H9 (cell line): Measurements from ENCODE around the gene YTHDC2. TPM values are rescaled to one million over a fixed set of nuclear protein-coding genes. Genes with fewer than 3 reads are reported as not detected.

Experiments used
- DNase-seq: peaks from one replicate; pipeline ENCODE4 v3.0.0-alpha.2; 2017
- H2AFZ ChIP-seq: one replicate; pipeline ENCODE4 v1.6.1; 2013; ENCODE audit warnings: mild to moderate bottlenecking, low read length, control low read depth, moderate library complexity
- H2AK5ac ChIP-seq: 2 replicates; pipeline ENCODE4 v1.6.1; 2013; ENCODE audit warnings: low read length, control low read depth, mixed read lengths; ENCODE audit not compliant: insufficient read length
- H2BK120ac ChIP-seq: one replicate; pipeline ENCODE4 v1.6.1; 2013; ENCODE audit warnings: low read depth, mild to moderate bottlenecking, low read length, control low read depth, inconsistent platforms; ENCODE audit not compliant: poor library complexity, severe bottlenecking
- H2BK12ac ChIP-seq: 2 replicates; pipeline ENCODE4 v1.6.1; 2013; ENCODE audit warnings: low read length, control low read depth, mixed read lengths, low read depth; ENCODE audit not compliant: insufficient read length
- H2BK15ac ChIP-seq: 2 replicates; pipeline ENCODE4 v1.6.1; 2013; ENCODE audit warnings: low read depth, low read length, control low read depth
- H2BK20ac ChIP-seq: one replicate; pipeline ENCODE4 v1.6.1; 2013; ENCODE audit warnings: low read depth, mild to moderate bottlenecking, low read length, control low read depth, inconsistent platforms; ENCODE audit not compliant: poor library complexity, severe bottlenecking
- H2BK5ac ChIP-seq: 2 replicates; pipeline ENCODE4 v1.6.1; 2013; ENCODE audit warnings: low read length, control low read depth, mixed read lengths; ENCODE audit not compliant: insufficient read length
- H3K14ac ChIP-seq: 2 replicates; pipeline ENCODE4 v1.6.1; 2013; ENCODE audit warnings: low read length, control low read depth; ENCODE audit not compliant: insufficient read depth
- H3K18ac ChIP-seq: 2 replicates; pipeline ENCODE4 v1.6.1; 2013; ENCODE audit warnings: low read depth, mild to moderate bottlenecking, mixed read lengths, low read length, control low read depth; ENCODE audit not compliant: insufficient read length
- H3K23ac ChIP-seq: 2 replicates; pipeline ENCODE4 v1.6.1; 2013; ENCODE audit warnings: low read length, control low read depth, mixed read lengths, low read depth; ENCODE audit not compliant: insufficient read length
- H3K23me2 ChIP-seq: 2 replicates; pipeline ENCODE4 v1.6.1; 2013; ENCODE audit warnings: low read depth, mild to moderate bottlenecking, mixed read lengths, low read length, control low read depth; ENCODE audit not compliant: insufficient read length, poor library complexity, severe bottlenecking
- H3K27ac ChIP-seq: 2 replicates; pipeline ENCODE4 v1.5.1; 2013; ENCODE audit warnings: low read length, control low read depth, mixed read lengths, low read depth; ENCODE audit not compliant: insufficient read length
- H3K27me3 ChIP-seq: 2 replicates; pipeline ENCODE4 v1.6.1; 2013; ENCODE audit warnings: low read length, control low read depth, inconsistent platforms; ENCODE audit not compliant: insufficient read depth
- H3K4ac ChIP-seq: 2 replicates; pipeline ENCODE4 v1.6.1; 2013; ENCODE audit warnings: low read depth, mild to moderate bottlenecking, control low read depth, inconsistent platforms, low read length, moderate library complexity
- H3K4me1 ChIP-seq: 2 replicates; pipeline ENCODE4 v1.6.1; 2013; ENCODE audit warnings: low read length, control low read depth, inconsistent platforms; ENCODE audit not compliant: insufficient read depth
- H3K4me2 ChIP-seq: 2 replicates; pipeline ENCODE4 v1.6.1; 2013; ENCODE audit warnings: low read length, control low read depth, mixed read lengths; ENCODE audit not compliant: insufficient read length, insufficient read depth
- H3K56ac ChIP-seq: 2 replicates; pipeline ENCODE4 v1.6.1; 2013; ENCODE audit warnings: low read depth, mild to moderate bottlenecking, mixed read lengths, low read length, control low read depth; ENCODE audit not compliant: insufficient read length
- H3K79me1 ChIP-seq: 2 replicates; pipeline ENCODE4 v1.6.1; 2013; ENCODE audit warnings: low read depth, mild to moderate bottlenecking, moderate library complexity, low read length, control low read depth, inconsistent platforms; ENCODE audit not compliant: insufficient read depth, poor library complexity, severe bottlenecking
- H3K79me2 ChIP-seq: 2 replicates; pipeline ENCODE4 v1.6.1; 2013; ENCODE audit warnings: low read length, control low read depth, inconsistent platforms; ENCODE audit not compliant: insufficient read depth
- H3K9ac ChIP-seq: 2 replicates; pipeline ENCODE4 v1.6.1; 2013; ENCODE audit warnings: low read length, control low read depth, mixed read lengths; ENCODE audit not compliant: insufficient read length; ENCODE audit errors: extremely low read depth
- H3K9me3 ChIP-seq: one replicate; pipeline ENCODE4 v1.6.1; 2013; ENCODE audit warnings: low read depth, low read length, inconsistent platforms; ENCODE audit not compliant: control insufficient read depth
- H3T11ph ChIP-seq: one replicate; pipeline ENCODE4 v1.6.1; 2013; ENCODE audit warnings: mild to moderate bottlenecking, low read length, control low read depth, inconsistent platforms
- H4K20me1 ChIP-seq: one replicate; pipeline ENCODE4 v1.6.1; 2013; ENCODE audit not compliant: control insufficient read depth, insufficient read length, insufficient read depth
- H4K5ac ChIP-seq: 2 replicates; pipeline ENCODE4 v1.6.1; 2013; ENCODE audit warnings: low read depth, mild to moderate bottlenecking, mixed read lengths, low read length, control low read depth; ENCODE audit not compliant: insufficient read length
- H4K8ac ChIP-seq: replicated peaks from 2 replicates; pipeline ENCODE4 v1.6.1; 2013; ENCODE audit warnings: low read length, control low read depth, mixed read lengths, low read depth; ENCODE audit not compliant: insufficient read length
- H4K91ac ChIP-seq: 2 replicates; pipeline ENCODE4 v1.6.1; 2013; ENCODE audit warnings: low read depth, mild to moderate bottlenecking, moderate library complexity, mixed read lengths, low read length, control low read depth; ENCODE audit not compliant: insufficient read length
- H3K27ac Mint-ChIP-seq, 3 experiments: 2 replicates in 2 of 3; 3 replicates in 1 of 3; pipeline ENCODE4 v1.8.0; 2020 to 2021; ENCODE audit warnings: mixed read lengths in 3 of 3, mild to moderate bottlenecking in 1 of 3, moderate library complexity in 1 of 3
- H3K27me3 Mint-ChIP-seq: 2 replicates; pipeline ENCODE4 v1.8.0; 2021; ENCODE audit warnings: low read depth, mild to moderate bottlenecking, moderate library complexity, mixed read lengths
- H3K36me3 Mint-ChIP-seq, 3 experiments: 2 replicates in 2 of 3; 3 replicates in 1 of 3; pipeline ENCODE4 v1.8.0; 2020 to 2021; ENCODE audit warnings: low read depth in 3 of 3, mixed read lengths in 3 of 3; ENCODE audit not compliant: insufficient read depth in 1 of 3
- H3K4me1 Mint-ChIP-seq, 2 experiments: 2 replicates each; pipeline ENCODE4 v1.8.0; 2020; ENCODE audit warnings: mixed read lengths in 2 of 2
- H3K4me3 Mint-ChIP-seq, 2 experiments: 2 replicates in 1 of 2; 3 replicates in 1 of 2; pipeline ENCODE4 v1.8.0; 2020 to 2021; ENCODE audit warnings: mild to moderate bottlenecking in 2 of 2, mixed read lengths in 2 of 2, moderate library complexity in 1 of 2
- H3K9me3 Mint-ChIP-seq, 2 experiments: 2 replicates in 1 of 2; 3 replicates in 1 of 2; pipeline ENCODE4 v1.8.0; 2020; ENCODE audit warnings: mild to moderate bottlenecking in 2 of 2, mixed read lengths in 2 of 2, moderate library complexity in 1 of 2
- total RNA-seq: library from RNA; stranded (reverse); gene quantifications from 2 replicates; pipeline ENCODE4 v1.2.1, GENCODE V29; 2021
- TF ChIP-seq, protein P1 (sequence below): fragments of 200-600 bp; sonication (generic); conservative IDR thresholded peaks from 3 replicates; pipeline ENCODE4 v1.8.0; 2021; ENCODE audit warnings: antibody characterized with exemption, mild to moderate bottlenecking

The YTHDC2 gene
- total RNA-seq, 1 experiment from 2014 or later, result 22.5 TPM

GRCh38 chr5:113507601-113508000 is 5.9 kb upstream of the YTHDC2 start:
- no peak overlapping the region for H2BK15ac ChIP-seq
- Mint-ChIP-seq H3K4me1 (no peaks in the 10 kb centered on the region), H3K36me3 (no peaks in the 10 kb centered on the region)

More at GRCh38 chr5:113507601-113508000, 5.9 kb upstream of the YTHDC2 start:
- Histone ChIP-seq H2BK12ac (no peak overlapping the region), H2BK120ac (no peak overlapping the region), H3K23ac (no peak overlapping the region), H3T11ph (no peak overlapping the region), H3K18ac (no peak overlapping the region), H4K20me1 (no peaks in the 10 kb centered on the region), H4K5ac (no peak overlapping the region), H3K9ac (no peak overlapping the region), H4K8ac (no peak overlapping the region), H3K27me3 (no peaks in the 10 kb centered on the region), H3K27ac (no peak overlapping the region), H3K23me2 (no peaks in the 10 kb centered on the region), H2AFZ (no peak overlapping the region), H2AK5ac (no peak overlapping the region), H3K56ac (no peak overlapping the region), H4K91ac (no peak overlapping the region), H3K9me3 (no peaks in the 10 kb centered on the region), H3K4ac (no peak overlapping the region), H3K4me2 (no peak overlapping the region), H2BK20ac (no peak overlapping the region), H3K14ac (no peak overlapping the region), H2BK5ac (no peak overlapping the region), H3K79me2 (no peaks in the 10 kb centered on the region), H3K4me1 (no peaks in the 10 kb centered on the region), H3K79me1 (no peaks in the 10 kb centered on the region)
- Mint-ChIP-seq H3K27ac (no peak overlapping the region), H3K9me3 (no peaks in the 10 kb centered on the region), H3K27me3 (peaks cover 7% of the 10 kb centered on the region), H3K4me3 (no peak overlapping the region)
- DNase-seq, result no peak
- TF ChIP-seq, protein P1, sequence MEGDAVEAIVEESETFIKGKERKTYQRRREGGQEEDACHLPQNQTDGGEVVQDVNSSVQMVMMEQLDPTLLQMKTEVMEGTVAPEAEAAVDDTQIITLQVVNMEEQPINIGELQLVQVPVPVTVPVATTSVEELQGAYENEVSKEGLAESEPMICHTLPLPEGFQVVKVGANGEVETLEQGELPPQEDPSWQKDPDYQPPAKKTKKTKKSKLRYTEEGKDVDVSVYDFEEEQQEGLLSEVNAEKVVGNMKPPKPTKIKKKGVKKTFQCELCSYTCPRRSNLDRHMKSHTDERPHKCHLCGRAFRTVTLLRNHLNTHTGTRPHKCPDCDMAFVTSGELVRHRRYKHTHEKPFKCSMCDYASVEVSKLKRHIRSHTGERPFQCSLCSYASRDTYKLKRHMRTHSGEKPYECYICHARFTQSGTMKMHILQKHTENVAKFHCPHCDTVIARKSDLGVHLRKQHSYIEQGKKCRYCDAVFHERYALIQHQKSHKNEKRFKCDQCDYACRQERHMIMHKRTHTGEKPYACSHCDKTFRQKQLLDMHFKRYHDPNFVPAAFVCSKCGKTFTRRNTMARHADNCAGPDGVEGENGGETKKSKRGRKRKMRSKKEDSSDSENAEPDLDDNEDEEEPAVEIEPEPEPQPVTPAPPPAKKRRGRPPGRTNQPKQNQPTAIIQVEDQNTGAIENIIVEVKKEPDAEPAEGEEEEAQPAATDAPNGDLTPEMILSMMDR, result no peak
